ENCODE results near the gene CDC42EP2. TPM values are rescaled to one million over a fixed set of nuclear protein-coding genes. Genes with fewer than 3 reads are reported as not detected.
A peak's percentile ranks its signal among the peaks of the same experiment; 100 is the strongest.

CDC42EP2 gene
- total and polyA plus RNA-seq, 8 donors = 0.89 to 22.0 (median 15.1) TPM; not detected in 1

- DNase-seq = no peak
- Histone ChIP-seq H3K4me3 (no peak overlapping the region), H3K27ac (peak overlapping the region in 1 of 5 donors; percentile 42), H3K4me1 (peaks cover 0 to 18% (median 16%) of the 10 kb centered on the region in 4 donors), H3K27me3 (no peaks in the 10 kb centered on the region), H3K9me3 (no peaks in the 10 kb centered on the region), H3K36me3 (no peaks in the 10 kb centered on the region)
- 81 to 92% (median 90%) methylated on average over 6 of the region's 6 CpGs for WGBS, 5 donors
- intact Hi-C loops (cut with DNase I; ENCODE audit: low total_unique reads) = no loop called here
- TF ChIP-seq POLR2AphosphoS5 (IDR thresholded peaks at IDR 0.05) = no peak
- no peak for TF ChIP-seq EP300 (IDR thresholded peaks at IDR 0.05)
- TF ChIP-seq POLR2A (IDR thresholded peaks at IDR 0.05) = no peak
- TF ChIP-seq CTCF (IDR thresholded peaks at IDR 0.05) = no peak
Measured at GRCh38 chr11:65362966-65363365, 48.3 kb downstream of the CDC42EP2 start.

- 75 to 83% (median 77%) methylated on average over 3 of the region's 3 CpGs for WGBS, 5 donors
- intact Hi-C loops (cut with DNase I; ENCODE audit: low total_unique reads) = no loop called here
- H3K4me1 ChIP-seq = peaks cover 0 to 18% (median 16%) of the 10 kb centered on the region in 4 donors
- no peak for DNase-seq
- TF ChIP-seq POLR2AphosphoS5 (IDR thresholded peaks at IDR 0.05) = no peak
- TF ChIP-seq EP300 (IDR thresholded peaks at IDR 0.05) = no peak
- no peak for TF ChIP-seq CTCF (IDR thresholded peaks at IDR 0.05)
- no peak for TF ChIP-seq POLR2A (IDR thresholded peaks at IDR 0.05)
- no peaks in the 10 kb centered on the region for H3K9me3 ChIP-seq
- no peaks in the 10 kb centered on the region for H3K36me3 ChIP-seq
- H3K27me3 ChIP-seq = no peaks in the 10 kb centered on the region
- no peak overlapping the region for H3K27ac ChIP-seq
- H3K4me3 ChIP-seq = no peak overlapping the region
Measured at GRCh38 chr11:65363770-65364169, 49.1 kb downstream of the CDC42EP2 start.

- WGBS, 5 donors = 1 to 4% (median 2%) methylated on average over 4 of the region's 4 CpGs
- H3K4me1 ChIP-seq = peaks cover 0 to 29% (median 27%) of the 10 kb centered on the region in 4 donors
- H3K9me3 ChIP-seq = no peaks in the 10 kb centered on the region
- no peak overlapping the region for H3K4me3 ChIP-seq
- intact Hi-C loops (cut with DNase I; ENCODE audit: low total_unique reads) = loop anchor here (5.0 kb wide), 1 partner anchor 146 kb away; no protein-coding TSS in a partner anchor
- H3K27ac ChIP-seq = peak overlapping the region in 4 of 5 donors; percentile 42 to 68 (median 44)
- H3K27me3 ChIP-seq = no peaks in the 10 kb centered on the region
- TF ChIP-seq CTCF (IDR thresholded peaks at IDR 0.05) (peak in 5 of 7 experiments; percentile 55 to 91 (median 76)), POLR2AphosphoS5 (IDR thresholded peaks at IDR 0.05) (peak in 1 of 3 donors; percentile 64), POLR2A (IDR thresholded peaks at IDR 0.05) (no peak), EP300 (IDR thresholded peaks at IDR 0.05) (no peak)
- no peaks in the 10 kb centered on the region for H3K36me3 ChIP-seq
- peak in 1 of 2 donors; percentile 87 for DNase-seq
Measured at GRCh38 chr11:65366340-65366773, 51.7 kb downstream of the CDC42EP2 start.

GRCh38 chr11:65370659-65371049 lies 56.0 kb downstream of the CDC42EP2 start:
- intact Hi-C loops (cut with DNase I; ENCODE audit: low total_unique reads) = no loop called here
- WGBS, 5 donors = 62 to 80% (median 63%) methylated on average over 6 of the region's 6 CpGs
- peak overlapping the region; percentile 69 to 78 (median 76) for H3K27ac ChIP-seq
- DNase-seq = no peak
- H3K27me3 ChIP-seq = no peaks in the 10 kb centered on the region
- H3K9me3 ChIP-seq = no peaks in the 10 kb centered on the region
- H3K36me3 ChIP-seq = no peaks in the 10 kb centered on the region
- H3K4me1 ChIP-seq = peaks cover 0 to 34% (median 31%) of the 10 kb centered on the region in 4 donors
- H3K4me3 ChIP-seq = no peak overlapping the region
- no peak for TF ChIP-seq CTCF (IDR thresholded peaks at IDR 0.05)
- TF ChIP-seq POLR2AphosphoS5 (IDR thresholded peaks at IDR 0.05) = no peak
- no peak for TF ChIP-seq EP300 (IDR thresholded peaks at IDR 0.05)
- TF ChIP-seq POLR2A (IDR thresholded peaks at IDR 0.05) = no peak

Other genes with a start within 250 kb of the CDC42EP2 start
- gene CDCA5, start 230.8 kb upstream of the CDC42EP2 start, total RNA-seq = 1 to 10 TPM; 1.4 to 9.1 (median 2.2) TPM
- 1 to 10 TPM; 3.5 to 6.7 (median 4.6) TPM for gene CDCA5, start 230.8 kb upstream of the CDC42EP2 start, polyA plus RNA-seq
- gene ZFPL1, start 230.6 kb upstream of the CDC42EP2 start, total RNA-seq = 10 to 100 TPM; 17.6 to 62.0 (median 28.8) TPM
- 10 to 100 TPM; 36.7 to 38.6 (median 37.4) TPM for gene ZFPL1, start 230.6 kb upstream of the CDC42EP2 start, polyA plus RNA-seq
- gene VPS51, start 218.7 kb upstream of the CDC42EP2 start, total RNA-seq = 1,000 to 10,000 TPM in 1 of 5 donors, 100 to 1,000 TPM in 4; 174 to 2,272 (median 234) TPM
- gene VPS51, start 218.7 kb upstream of the CDC42EP2 start, polyA plus RNA-seq = 100 to 1,000 TPM; 124 to 135 (median 128) TPM
- 100 to 1,000 TPM in 1 of 5 donors, 10 to 100 TPM in 3, 1 to 10 TPM in 1; 7.6 to 118 (median 19.6) TPM for gene TM7SF2, start 203.0 kb upstream of the CDC42EP2 start, total RNA-seq
- gene TM7SF2, start 203.0 kb upstream of the CDC42EP2 start, polyA plus RNA-seq = 10 to 100 TPM; 38.6 to 65.2 (median 51.9) TPM
- 100 to 1,000 TPM in 1 of 5 donors, 10 to 100 TPM in 1, 1 to 10 TPM in 2, not detected in 1; 2.4 to 130 (median 39.9) TPM for gene ZNHIT2, start 197.2 kb upstream of the CDC42EP2 start, total RNA-seq
- gene ZNHIT2, start 197.2 kb upstream of the CDC42EP2 start, polyA plus RNA-seq = 10 to 100 TPM; 18.0 to 20.0 (median 18.9) TPM
- 1,000 to 10,000 TPM in 1 of 5 donors, 100 to 1,000 TPM in 4; 456 to 1,872 (median 566) TPM for gene FAU, start 192.7 kb upstream of the CDC42EP2 start, total RNA-seq
- 1,000 to 10,000 TPM; 1,111 to 1,352 (median 1,208) TPM for gene FAU, start 192.7 kb upstream of the CDC42EP2 start, polyA plus RNA-seq
- 10 to 100 TPM; 22.8 to 75.9 (median 33.0) TPM for gene MRPL49, start 192.5 kb upstream of the CDC42EP2 start, total RNA-seq
- gene MRPL49, start 192.5 kb upstream of the CDC42EP2 start, polyA plus RNA-seq = 10 to 100 TPM; 36.0 to 69.8 (median 39.9) TPM
- 10 to 100 TPM; 20.0 to 75.3 (median 64.9) TPM for gene SYVN1, start 180.3 kb upstream of the CDC42EP2 start, total RNA-seq
- 10 to 100 TPM in 2 of 3 donors, 1 to 10 TPM in 1; 7.2 to 18.5 (median 13.4) TPM for gene SYVN1, start 180.3 kb upstream of the CDC42EP2 start, polyA plus RNA-seq
- not detected for gene SPDYC, start 144.6 kb upstream of the CDC42EP2 start, total RNA-seq
- not detected for gene SPDYC, start 144.6 kb upstream of the CDC42EP2 start, polyA plus RNA-seq
- gene CAPN1, start 132.9 kb upstream of the CDC42EP2 start, total RNA-seq = 100 to 1,000 TPM in 3 of 5 donors, 10 to 100 TPM in 2; 79.5 to 325 (median 155) TPM
- 100 to 1,000 TPM in 2 of 3 donors, 10 to 100 TPM in 1; 96.1 to 234 (median 112) TPM for gene CAPN1, start 132.9 kb upstream of the CDC42EP2 start, polyA plus RNA-seq
- 10 to 100 TPM in 2 of 5 donors, 1 to 10 TPM in 3; 1.7 to 17.0 (median 5.5) TPM for gene POLA2, start 52.9 kb upstream of the CDC42EP2 start, total RNA-seq
- 10 to 100 TPM in 2 of 3 donors, 1 to 10 TPM in 1; 8.6 to 11.2 (median 10.3) TPM for gene POLA2, start 52.9 kb upstream of the CDC42EP2 start, polyA plus RNA-seq
- gene DPF2, start 19.0 kb downstream of the CDC42EP2 start, total RNA-seq = 10 to 100 TPM; 14.7 to 92.8 (median 35.1) TPM
- 10 to 100 TPM; 14.9 to 22.6 (median 19.6) TPM for gene DPF2, start 19.0 kb downstream of the CDC42EP2 start, polyA plus RNA-seq
- gene TIGD3, start 39.9 kb downstream of the CDC42EP2 start, total RNA-seq = 1 to 10 TPM in 1 of 5 donors, not detected in 4; 4.5 TPM
- under 1 TPM in 2 of 3 donors, not detected in 1; 0.25 to 0.44 TPM for gene TIGD3, start 39.9 kb downstream of the CDC42EP2 start, polyA plus RNA-seq
- gene SLC25A45, start 67.8 kb downstream of the CDC42EP2 start, total RNA-seq = 100 to 1,000 TPM in 1 of 5 donors, 1 to 10 TPM in 4; 1.2 to 101 (median 2.4) TPM
- 1 to 10 TPM; 1.9 to 3.8 (median 3.1) TPM for gene SLC25A45, start 67.8 kb downstream of the CDC42EP2 start, polyA plus RNA-seq
- gene FRMD8, start 71.8 kb downstream of the CDC42EP2 start, total RNA-seq = 100 to 1,000 TPM in 3 of 5 donors, 10 to 100 TPM in 1, 1 to 10 TPM in 1; 9.3 to 340 (median 114) TPM
- gene FRMD8, start 71.8 kb downstream of the CDC42EP2 start, polyA plus RNA-seq = 10 to 100 TPM; 11.8 to 16.3 (median 13.6) TPM
- gene NEAT1, start 107.9 kb downstream of the CDC42EP2 start, total RNA-seq = 1,000 to 10,000 TPM in 2 of 5 donors, 100 to 1,000 TPM in 3; 253 to 2,124 (median 789) TPM
- gene NEAT1, start 107.9 kb downstream of the CDC42EP2 start, polyA plus RNA-seq = 1,000 to 10,000 TPM in 1 of 3 donors, 100 to 1,000 TPM in 2; 131 to 1,368 (median 157) TPM
- gene MALAT1, start 184.2 kb downstream of the CDC42EP2 start, total RNA-seq = over 10,000 TPM; 11,517 to 39,496 (median 13,707) TPM
- gene MALAT1, start 184.2 kb downstream of the CDC42EP2 start, polyA plus RNA-seq = 100 to 1,000 TPM; 124 to 296 (median 126) TPM
- 10 to 100 TPM in 4 of 5 donors, 1 to 10 TPM in 1; 3.5 to 89.0 (median 65.2) TPM for gene SCYL1, start 210.2 kb downstream of the CDC42EP2 start, total RNA-seq
- 10 to 100 TPM; 65.8 to 94.8 (median 86.1) TPM for gene SCYL1, start 210.2 kb downstream of the CDC42EP2 start, polyA plus RNA-seq
- gene LTBP3, start 243.5 kb downstream of the CDC42EP2 start, total RNA-seq = 100 to 1,000 TPM in 4 of 5 donors, 10 to 100 TPM in 1; 35.1 to 452 (median 117) TPM
- gene LTBP3, start 243.5 kb downstream of the CDC42EP2 start, polyA plus RNA-seq = 10 to 100 TPM; 26.9 to 58.2 (median 28.7) TPM